ENCODE results near the gene PDE5A. TPM values are rescaled to one million over a fixed set of nuclear protein-coding genes. Genes with fewer than 3 reads are reported as not detected.

Gene PDE5A
- polyA plus RNA-seq, 1 of the 3 experiments (the other 2 are of a cell fraction), result 6.4 TPM

GRCh38 chr4:119672938-119673337 is 44.3 kb upstream of the PDE5A start (continued):
- TF ChIP-seq CTCF (IDR thresholded peaks at IDR 0.05), result no peak

GRCh38 chr4:119672086-119672485 is 43.5 kb upstream of the PDE5A start:
- Histone ChIP-seq H2AFZ (ENCODE audit: low read depth) (no peak overlapping the region), H3K9me3 (no peaks in the 10 kb centered on the region), H3K27me3 (ENCODE audit: insufficient read depth) (no peaks in the 10 kb centered on the region), H3K27ac (ENCODE audit: low read depth in 2 of 2, low read length in 1 of 2) (no peak overlapping the region), H3K9ac (no peak overlapping the region), H3K4me1 (ENCODE audit: control insufficient read depth in 1 of 2, insufficient read depth in 2 of 2, low read depth in 1 of 2, low read length in 1 of 2) (peaks cover 0 to 3% of the 10 kb centered on the region in 2 experiments; a peak in 2 of 4 replicates), H3K79me2 (ENCODE audit: insufficient read depth) (no peaks in the 10 kb centered on the region), H3K4me3 (ENCODE audit: low read depth in 2 of 2, low read length in 1 of 2) (no peak overlapping the region), H3F3A (replicated peaks; ENCODE audit: insufficient read depth) (no peaks in the 10 kb centered on the region), H3K4me2 (no peak overlapping the region), H3K36me3 (replicated peaks in 1 of 2; ENCODE audit: control insufficient read depth in 1 of 2, insufficient read depth in 2 of 2, low read length in 1 of 2) (no peaks in the 10 kb centered on the region), H3K9me2 (no peaks in the 10 kb centered on the region), H4K20me1 (ENCODE audit: insufficient read depth) (no peaks in the 10 kb centered on the region)
- no peak for DNase-seq
- WGBS (ENCODE audit: low lambda C conversion rate), result 79% methylated on average over 2 of the region's 2 CpGs
- TF ChIP-seq ELF1 (IDR thresholded peaks at IDR 0.05) (no peak), TEAD4 (IDR thresholded peaks at IDR 0.05; ENCODE audit: borderline replicate concordance, insufficient read depth) (no peak), NRF1 (IDR thresholded peaks at IDR 0.05; ENCODE audit: low read depth, low read length) (no peak), GABPA (IDR thresholded peaks at IDR 0.05; ENCODE audit: low read depth) (no peak), RXRA (IDR thresholded peaks at IDR 0.05; ENCODE audit: borderline replicate concordance, low read depth) (no peak), POLR2AphosphoS5 (IDR thresholded peaks at IDR 0.05; ENCODE audit: low read depth, low read length) (no peak), SMC3 (IDR thresholded peaks at IDR 0.05; ENCODE audit: low read depth, low read length) (no peak), MEF2A (IDR thresholded peaks at IDR 0.05; ENCODE audit: borderline replicate concordance, low read depth) (no peak), GATA2 (CRISPR knock-in tag; IDR thresholded peaks at IDR 0.05) (no peak), FOXM1 (IDR thresholded peaks at IDR 0.05; ENCODE audit: low read depth) (no peak)
- TF ChIP-seq, protein P1, sequence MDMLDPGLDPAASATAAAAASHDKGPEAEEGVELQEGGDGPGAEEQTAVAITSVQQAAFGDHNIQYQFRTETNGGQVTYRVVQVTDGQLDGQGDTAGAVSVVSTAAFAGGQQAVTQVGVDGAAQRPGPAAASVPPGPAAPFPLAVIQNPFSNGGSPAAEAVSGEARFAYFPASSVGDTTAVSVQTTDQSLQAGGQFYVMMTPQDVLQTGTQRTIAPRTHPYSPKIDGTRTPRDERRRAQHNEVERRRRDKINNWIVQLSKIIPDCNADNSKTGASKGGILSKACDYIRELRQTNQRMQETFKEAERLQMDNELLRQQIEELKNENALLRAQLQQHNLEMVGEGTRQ (IDR thresholded peaks at IDR 0.05; ENCODE audit: borderline replicate concordance, low read depth, low read length), result no peak
- TF ChIP-seq, protein P2, sequence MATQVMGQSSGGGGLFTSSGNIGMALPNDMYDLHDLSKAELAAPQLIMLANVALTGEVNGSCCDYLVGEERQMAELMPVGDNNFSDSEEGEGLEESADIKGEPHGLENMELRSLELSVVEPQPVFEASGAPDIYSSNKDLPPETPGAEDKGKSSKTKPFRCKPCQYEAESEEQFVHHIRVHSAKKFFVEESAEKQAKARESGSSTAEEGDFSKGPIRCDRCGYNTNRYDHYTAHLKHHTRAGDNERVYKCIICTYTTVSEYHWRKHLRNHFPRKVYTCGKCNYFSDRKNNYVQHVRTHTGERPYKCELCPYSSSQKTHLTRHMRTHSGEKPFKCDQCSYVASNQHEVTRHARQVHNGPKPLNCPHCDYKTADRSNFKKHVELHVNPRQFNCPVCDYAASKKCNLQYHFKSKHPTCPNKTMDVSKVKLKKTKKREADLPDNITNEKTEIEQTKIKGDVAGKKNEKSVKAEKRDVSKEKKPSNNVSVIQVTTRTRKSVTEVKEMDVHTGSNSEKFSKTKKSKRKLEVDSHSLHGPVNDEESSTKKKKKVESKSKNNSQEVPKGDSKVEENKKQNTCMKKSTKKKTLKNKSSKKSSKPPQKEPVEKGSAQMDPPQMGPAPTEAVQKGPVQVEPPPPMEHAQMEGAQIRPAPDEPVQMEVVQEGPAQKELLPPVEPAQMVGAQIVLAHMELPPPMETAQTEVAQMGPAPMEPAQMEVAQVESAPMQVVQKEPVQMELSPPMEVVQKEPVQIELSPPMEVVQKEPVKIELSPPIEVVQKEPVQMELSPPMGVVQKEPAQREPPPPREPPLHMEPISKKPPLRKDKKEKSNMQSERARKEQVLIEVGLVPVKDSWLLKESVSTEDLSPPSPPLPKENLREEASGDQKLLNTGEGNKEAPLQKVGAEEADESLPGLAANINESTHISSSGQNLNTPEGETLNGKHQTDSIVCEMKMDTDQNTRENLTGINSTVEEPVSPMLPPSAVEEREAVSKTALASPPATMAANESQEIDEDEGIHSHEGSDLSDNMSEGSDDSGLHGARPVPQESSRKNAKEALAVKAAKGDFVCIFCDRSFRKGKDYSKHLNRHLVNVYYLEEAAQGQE (IDR thresholded peaks at IDR 0.05; ENCODE audit: low read depth, low read length), result no peak
- TF ChIP-seq, protein P3, sequence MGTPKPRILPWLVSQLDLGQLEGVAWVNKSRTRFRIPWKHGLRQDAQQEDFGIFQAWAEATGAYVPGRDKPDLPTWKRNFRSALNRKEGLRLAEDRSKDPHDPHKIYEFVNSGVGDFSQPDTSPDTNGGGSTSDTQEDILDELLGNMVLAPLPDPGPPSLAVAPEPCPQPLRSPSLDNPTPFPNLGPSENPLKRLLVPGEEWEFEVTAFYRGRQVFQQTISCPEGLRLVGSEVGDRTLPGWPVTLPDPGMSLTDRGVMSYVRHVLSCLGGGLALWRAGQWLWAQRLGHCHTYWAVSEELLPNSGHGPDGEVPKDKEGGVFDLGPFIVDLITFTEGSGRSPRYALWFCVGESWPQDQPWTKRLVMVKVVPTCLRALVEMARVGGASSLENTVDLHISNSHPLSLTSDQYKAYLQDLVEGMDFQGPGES (IDR thresholded peaks at IDR 0.05; ENCODE audit: low read depth, low read length), result no peak
- CTCF ChIA-PET, result interaction anchor here (0.9 to 2.4 kb wide), 2 partner anchors 11 to 13 kb away, joined by 3 to 9 read pairs; no protein-coding TSS in a partner anchor
- POLR2A ChIA-PET, result no interaction called here

Measured in SK-N-SH (cell line).